Panc1 (cell line): ENCODE results near the gene PARS2. TPM values are rescaled to one million over a fixed set of nuclear protein-coding genes. Genes with fewer than 3 reads are reported as not detected.

Experiments
- ATAC-seq: fragments of 200-7000 bp; cut with Tn5 transposase; 2 replicates; pipeline ENCODE4 v1.9.1; 2020; ENCODE audit warnings: mild to moderate bottlenecking, moderate library complexity
- BruUV-seq: library from RNA; stranded (reverse); fragments of 400-500 nt; replicated peaks from 2 replicates; lab custom pipeline; 2021; lab: Mats Ljungman, UMichigan
- CTCF ChIA-PET: fragments of 300-600 bp; sonication (Branson Sonifier 250); formaldehyde crosslinking; loops from one replicate; lab custom pipeline; 2022; ENCODE audit warnings: antibody characterized with exemption; lab: Charles Lee
- POLR2A ChIA-PET: fragments of 300-600 bp; sonication (Branson Sonifier 250); formaldehyde crosslinking; loops from one replicate; lab custom pipeline; 2022; ENCODE audit warnings: antibody characterized with exemption; lab: Charles Lee
- DNase-seq: peaks from one replicate; pipeline ENCODE4 v3.0.0-alpha.2; 2010; ENCODE audit warnings: low read depth, low spot score
- H3K27ac ChIP-seq: 2 replicates; pipeline ENCODE4 v1.5.1; 2011; ENCODE audit warnings: mild to moderate bottlenecking, low read length, inconsistent platforms
- H3K27me3 ChIP-seq: fragments of 200-500 bp; sonication (Bioruptor generic); 2 replicates; pipeline ENCODE4 v1.6.0; 2014; ENCODE audit warnings: low read length, inconsistent platforms; ENCODE audit not compliant: control insufficient read depth, insufficient read depth
- H3K36me3 ChIP-seq: fragments of 200-500 bp; sonication (Bioruptor generic); 2 replicates; pipeline ENCODE4 v1.5.1; 2014; ENCODE audit warnings: inconsistent platforms, mild to moderate bottlenecking, low read length, moderate library complexity; ENCODE audit not compliant: control insufficient read depth, insufficient read depth
- H3K4me1 ChIP-seq: 2 replicates; pipeline ENCODE4 v1.5.1; 2011; ENCODE audit warnings: inconsistent platforms, mild to moderate bottlenecking, low read length, moderate library complexity; ENCODE audit not compliant: control insufficient read depth, insufficient read depth
- H3K4me3 ChIP-seq, 2 experiments: 2 replicates each; pipeline ENCODE4 v1.5.1; 2011 to 2012; ENCODE audit warnings: low read depth in 2 of 2, low read length in 2 of 2, mild to moderate bottlenecking in 2 of 2, inconsistent platforms in 1 of 2, moderate library complexity in 1 of 2
- H3K9me3 ChIP-seq: fragments of 200-500 bp; sonication (Bioruptor generic); 2 replicates; pipeline ENCODE4 v1.5.1; 2014; ENCODE audit warnings: low read depth, mild to moderate bottlenecking, inconsistent platforms, low read length, moderate library complexity; ENCODE audit not compliant: control insufficient read depth, insufficient read depth
- CTCF ChIP-seq: fragments of 450-650 bp; IDR thresholded peaks from 2 replicates; pipeline ENCODE4 v1.5.1; 2017; ENCODE audit warnings: mild to moderate bottlenecking
- POLR2AphosphoS5 ChIP-seq: IDR thresholded peaks from 2 replicates; pipeline ENCODE4 v1.6.1; 2012; ENCODE audit warnings: mild to moderate bottlenecking, low read depth, low read length, moderate library complexity
- SIN3A ChIP-seq: IDR thresholded peaks from 2 replicates; pipeline ENCODE4 v1.6.1; 2012; ENCODE audit warnings: low read depth, mild to moderate bottlenecking, low read length, moderate library complexity, borderline replicate concordance; ENCODE audit not compliant: insufficient read depth
- TCF7L2 ChIP-seq: IDR thresholded peaks from 2 replicates; pipeline ENCODE4 v1.6.1; 2011; ENCODE audit warnings: mild to moderate bottlenecking, low read depth, low read length, inconsistent platforms
- in situ Hi-C: cut with HindIII; loops from 2 replicates; pipeline ENCODE4 v1.10.0; 2016; ENCODE audit warnings: low sequenced_read_pairs, low pct_unique_long_range_greater_than_20kb
- intact Hi-C: fragments of 100-400 bp; cut with micrococcal nuclease; formaldehyde crosslinking; loops from one replicate; pipeline ENCODE4 v1.10.0; 2022; ENCODE audit not compliant: unreplicated experiment
- total RNA-seq: library from RNA; stranded (reverse); gene quantifications from one replicate; pipeline ENCODE4 v1.2.1, GENCODE V29; 2021; ENCODE audit not compliant: unreplicated experiment
- TF ChIP-seq, protein P1 (sequence below), 2 experiments: IDR thresholded peaks; 2 replicates each; pipeline ENCODE4 v1.6.1; 2011 to 2012; ENCODE audit warnings: low read depth in 2 of 2, control low read depth in 1 of 2, low read length in 1 of 2, mild to moderate bottlenecking in 1 of 2, moderate library complexity in 1 of 2; ENCODE audit not compliant: insufficient read depth in 1 of 2

The PARS2 gene
- total RNA-seq, 1 experiment from 2014 or later = 4.4 TPM

DNA sequence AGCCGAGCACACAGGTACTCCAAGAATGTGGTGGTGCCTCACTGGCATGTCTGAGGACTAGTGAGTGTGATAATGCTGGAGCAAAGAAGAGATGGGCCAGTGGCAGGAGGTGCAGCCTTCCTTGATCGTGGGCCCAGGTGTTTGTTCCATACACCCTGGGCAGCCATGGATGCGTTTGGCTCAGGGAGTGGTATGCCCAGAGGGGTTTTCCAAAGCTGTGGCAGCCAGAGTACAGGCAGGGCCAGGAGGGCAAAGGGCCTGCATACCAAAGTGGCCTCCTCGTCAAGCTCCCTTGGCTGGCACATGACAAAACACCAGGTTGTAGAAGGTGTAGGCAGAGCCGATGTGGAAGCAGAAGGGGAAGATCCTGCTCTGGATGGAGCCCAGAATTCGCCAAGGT, 19.0 kb downstream of the PARS2 start:
- H3K9me3 ChIP-seq = no peaks in the 10 kb centered on the region
- TF ChIP-seq POLR2AphosphoS5 = no peak
- no peak for TF ChIP-seq TCF7L2
- TF ChIP-seq, protein P1, sequence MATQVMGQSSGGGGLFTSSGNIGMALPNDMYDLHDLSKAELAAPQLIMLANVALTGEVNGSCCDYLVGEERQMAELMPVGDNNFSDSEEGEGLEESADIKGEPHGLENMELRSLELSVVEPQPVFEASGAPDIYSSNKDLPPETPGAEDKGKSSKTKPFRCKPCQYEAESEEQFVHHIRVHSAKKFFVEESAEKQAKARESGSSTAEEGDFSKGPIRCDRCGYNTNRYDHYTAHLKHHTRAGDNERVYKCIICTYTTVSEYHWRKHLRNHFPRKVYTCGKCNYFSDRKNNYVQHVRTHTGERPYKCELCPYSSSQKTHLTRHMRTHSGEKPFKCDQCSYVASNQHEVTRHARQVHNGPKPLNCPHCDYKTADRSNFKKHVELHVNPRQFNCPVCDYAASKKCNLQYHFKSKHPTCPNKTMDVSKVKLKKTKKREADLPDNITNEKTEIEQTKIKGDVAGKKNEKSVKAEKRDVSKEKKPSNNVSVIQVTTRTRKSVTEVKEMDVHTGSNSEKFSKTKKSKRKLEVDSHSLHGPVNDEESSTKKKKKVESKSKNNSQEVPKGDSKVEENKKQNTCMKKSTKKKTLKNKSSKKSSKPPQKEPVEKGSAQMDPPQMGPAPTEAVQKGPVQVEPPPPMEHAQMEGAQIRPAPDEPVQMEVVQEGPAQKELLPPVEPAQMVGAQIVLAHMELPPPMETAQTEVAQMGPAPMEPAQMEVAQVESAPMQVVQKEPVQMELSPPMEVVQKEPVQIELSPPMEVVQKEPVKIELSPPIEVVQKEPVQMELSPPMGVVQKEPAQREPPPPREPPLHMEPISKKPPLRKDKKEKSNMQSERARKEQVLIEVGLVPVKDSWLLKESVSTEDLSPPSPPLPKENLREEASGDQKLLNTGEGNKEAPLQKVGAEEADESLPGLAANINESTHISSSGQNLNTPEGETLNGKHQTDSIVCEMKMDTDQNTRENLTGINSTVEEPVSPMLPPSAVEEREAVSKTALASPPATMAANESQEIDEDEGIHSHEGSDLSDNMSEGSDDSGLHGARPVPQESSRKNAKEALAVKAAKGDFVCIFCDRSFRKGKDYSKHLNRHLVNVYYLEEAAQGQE (IDR thresholded peaks at IDR 0.05; ENCODE audit: insufficient read depth in 1 of 2, low read depth in 2 of 2, low read length in 1 of 2) = no peak
- TF ChIP-seq SIN3A = no peak
- TF ChIP-seq CTCF = no peak
- ChIA-PET CTCF (no interaction called here), POLR2A (no interaction called here)
- DNase-seq = no peak
- H3K27ac ChIP-seq = no peak overlapping the region
- BruUV-seq = no TSS peak
- no peaks in the 10 kb centered on the region for H3K27me3 ChIP-seq
- no peak for ATAC-seq
- H3K4me1 ChIP-seq = no peaks in the 10 kb centered on the region
- intact Hi-C loops (no loop called here), in situ Hi-C loops (no loop called here)
- H3K36me3 ChIP-seq = peaks cover 5% of the 10 kb centered on the region; the same call in 1 of the 2 replicates
- no peak overlapping the region for H3K4me3 ChIP-seq

- BruUV-seq = no TSS peak
- CTCF ChIA-PET = no interaction called here
Observed at GRCh38 chr1:54744696-54745095, 19.6 kb downstream of the PARS2 start.

More at GRCh38 chr1:54744696-54745095, 19.6 kb downstream of the PARS2 start:
- Histone ChIP-seq H3K27me3 (no peaks in the 10 kb centered on the region), H3K4me1 (no peaks in the 10 kb centered on the region), H3K27ac (no peak overlapping the region), H3K4me3 (no peak overlapping the region), H3K9me3 (no peaks in the 10 kb centered on the region), H3K36me3 (peaks cover 9% of the 10 kb centered on the region; the same call in 1 of the 2 replicates)
- DNase-seq = no peak
- in situ Hi-C loops = no loop called here
- TF ChIP-seq SIN3A (no peak), CTCF (no peak), POLR2AphosphoS5 (no peak), TCF7L2 (no peak)
- TF ChIP-seq, protein P1 (IDR thresholded peaks at IDR 0.05; ENCODE audit: insufficient read depth in 1 of 2, low read depth in 2 of 2, low read length in 1 of 2) = no peak
- ATAC-seq = no peak
- intact Hi-C loops = no loop called here
- POLR2A ChIA-PET = no interaction called here
